Smooth muscle cell (in vitro differentiated cells): Measurements from ENCODE around the gene RPS6KA6. TPM values are rescaled to one million over a fixed set of nuclear protein-coding genes. Genes with fewer than 3 reads are reported as not detected.

Source experiments
- DNase-seq: peaks from one replicate; lab custom pipeline; 2025; ENCODE audit not compliant: unreplicated experiment; lab: John Stamatoyannopoulos, UW
- H2AFZ ChIP-seq: fragments of 200-600 bp; sonication (generic); 2 replicates; pipeline ENCODE4 v1.6.0; 2016; ENCODE audit warnings: antibody characterized with exemption, low read depth, mild to moderate bottlenecking
- H3F3A ChIP-seq: fragments of 200-600 bp; sonication (generic); 2 replicates; pipeline ENCODE4 v1.6.0; 2017; ENCODE audit warnings: antibody characterized with exemption, low read depth
- H3K27ac ChIP-seq: fragments of 200-600 bp; sonication (generic); 2 replicates; pipeline ENCODE4 v1.5.1; 2016; ENCODE audit warnings: low read depth, mild to moderate bottlenecking
- H3K27me3 ChIP-seq: fragments of 200-600 bp; sonication (generic); 2 replicates; pipeline ENCODE4 v1.6.1; 2016; ENCODE audit warnings: low read depth, mild to moderate bottlenecking
- H3K36me3 ChIP-seq: fragments of 200-600 bp; sonication (generic); 2 replicates; pipeline ENCODE4 v1.5.1; 2016; ENCODE audit warnings: low read depth
- H3K4me1 ChIP-seq: fragments of 200-600 bp; sonication (generic); 2 replicates; pipeline ENCODE4 v1.5.1; 2016; ENCODE audit warnings: low read depth
- H3K4me2 ChIP-seq: fragments of 200-600 bp; sonication (generic); 2 replicates; pipeline ENCODE4 v1.6.0; 2016; ENCODE audit warnings: mild to moderate bottlenecking
- H3K4me3 ChIP-seq: fragments of 200-600 bp; sonication (generic); 2 replicates; pipeline ENCODE4 v1.5.1; 2016; ENCODE audit warnings: mild to moderate bottlenecking
- H3K79me2 ChIP-seq: fragments of 200-600 bp; sonication (generic); 2 replicates; pipeline ENCODE4 v1.6.0; 2016; ENCODE audit warnings: low read depth, mild to moderate bottlenecking
- H3K9ac ChIP-seq: fragments of 200-600 bp; sonication (generic); 2 replicates; pipeline ENCODE4 v1.6.0; 2016; ENCODE audit warnings: low read depth
- H3K9me3 ChIP-seq: fragments of 200-600 bp; sonication (generic); replicated peaks from 2 replicates; pipeline ENCODE4 v1.5.1; 2016; ENCODE audit warnings: low read depth
- H4K20me1 ChIP-seq: fragments of 200-600 bp; sonication (generic); 2 replicates; pipeline ENCODE4 v1.6.0; 2016; ENCODE audit warnings: low read depth
- WGBS: methylation state at CpG from one replicate; pipeline ENCODE4 v1.1.7; 2016; ENCODE audit warnings: low lambda C conversion rate; 5-methylcytosine and 5-hydroxymethylcytosine counted together
- polyA plus RNA-seq: library from polyadenylated mRNA; unstranded; fragments of >200 nt; fragmentation: Nextera tagmentation; extraction: Ambion mirVana; gene quantifications from 2 replicates; pipeline ENCODE4 v1.2.1, GENCODE V29; 2016
- total RNA-seq: library from RNA; depleted of rRNA; stranded (reverse); fragments of >200 nt; gene quantifications from 2 replicates; pipeline ENCODE4 v1.2.3, GENCODE V29; 2014
- TF ChIP-seq, protein P1 (sequence below): fragments of 200-600 bp; sonication (generic); IDR thresholded peaks from 2 replicates; pipeline ENCODE4 v1.5.1; 2017; ENCODE audit warnings: borderline replicate concordance, mild to moderate bottlenecking, antibody characterized with exemption; ENCODE audit not compliant: insufficient read depth, poor library complexity, severe bottlenecking

The RPS6KA6 gene
- total and polyA plus RNA-seq, 2 experiments from 2014 or later = 0.98 to 4.4 TPM

- 73% methylated on average over 2 of the region's 2 CpGs for WGBS
Observed at GRCh38 chrX:84221181-84221580, 33.2 kb upstream of the RPS6KA6 start.

GRCh38 chrX:84219551-84219950 is 31.6 kb upstream of the RPS6KA6 start:
- H3K4me1 ChIP-seq = no peaks in the 10 kb centered on the region
- no peaks in the 10 kb centered on the region for H3K79me2 ChIP-seq
- no peaks in the 10 kb centered on the region for H4K20me1 ChIP-seq
- no peak overlapping the region for H3K4me2 ChIP-seq
- H3K27ac ChIP-seq = no peak overlapping the region
- no peaks in the 10 kb centered on the region for H3K36me3 ChIP-seq
- DNase-seq = no peak
- no peak overlapping the region for H3K4me3 ChIP-seq
- WGBS = 60% methylated on average over 1 of the region's 1 CpG
- TF ChIP-seq, protein P1, sequence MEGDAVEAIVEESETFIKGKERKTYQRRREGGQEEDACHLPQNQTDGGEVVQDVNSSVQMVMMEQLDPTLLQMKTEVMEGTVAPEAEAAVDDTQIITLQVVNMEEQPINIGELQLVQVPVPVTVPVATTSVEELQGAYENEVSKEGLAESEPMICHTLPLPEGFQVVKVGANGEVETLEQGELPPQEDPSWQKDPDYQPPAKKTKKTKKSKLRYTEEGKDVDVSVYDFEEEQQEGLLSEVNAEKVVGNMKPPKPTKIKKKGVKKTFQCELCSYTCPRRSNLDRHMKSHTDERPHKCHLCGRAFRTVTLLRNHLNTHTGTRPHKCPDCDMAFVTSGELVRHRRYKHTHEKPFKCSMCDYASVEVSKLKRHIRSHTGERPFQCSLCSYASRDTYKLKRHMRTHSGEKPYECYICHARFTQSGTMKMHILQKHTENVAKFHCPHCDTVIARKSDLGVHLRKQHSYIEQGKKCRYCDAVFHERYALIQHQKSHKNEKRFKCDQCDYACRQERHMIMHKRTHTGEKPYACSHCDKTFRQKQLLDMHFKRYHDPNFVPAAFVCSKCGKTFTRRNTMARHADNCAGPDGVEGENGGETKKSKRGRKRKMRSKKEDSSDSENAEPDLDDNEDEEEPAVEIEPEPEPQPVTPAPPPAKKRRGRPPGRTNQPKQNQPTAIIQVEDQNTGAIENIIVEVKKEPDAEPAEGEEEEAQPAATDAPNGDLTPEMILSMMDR = no peak
- no peaks in the 10 kb centered on the region for H3K27me3 ChIP-seq
- no peak overlapping the region for H2AFZ ChIP-seq
- no peaks in the 10 kb centered on the region for H3F3A ChIP-seq
- H3K9me3 ChIP-seq = no peaks in the 10 kb centered on the region
- no peak overlapping the region for H3K9ac ChIP-seq

More at GRCh38 chrX:84221181-84221580, 33.2 kb upstream of the RPS6KA6 start:
- Histone ChIP-seq H3F3A (no peaks in the 10 kb centered on the region), H3K79me2 (no peaks in the 10 kb centered on the region), H4K20me1 (no peaks in the 10 kb centered on the region), H2AFZ (no peak overlapping the region), H3K27me3 (no peaks in the 10 kb centered on the region), H3K36me3 (no peaks in the 10 kb centered on the region), H3K4me2 (no peak overlapping the region), H3K9ac (no peak overlapping the region), H3K9me3 (no peaks in the 10 kb centered on the region), H3K4me1 (no peaks in the 10 kb centered on the region), H3K27ac (no peak overlapping the region), H3K4me3 (no peak overlapping the region)
- no peak for DNase-seq
- TF ChIP-seq, protein P1 = no peak

GRCh38 chrX:84218726-84219125 is 30.7 kb upstream of the RPS6KA6 start:
- Histone ChIP-seq H3K36me3 (no peaks in the 10 kb centered on the region), H4K20me1 (no peaks in the 10 kb centered on the region), H3K4me1 (no peaks in the 10 kb centered on the region), H3K9ac (no peak overlapping the region), H3K4me2 (no peak overlapping the region), H3K27me3 (no peaks in the 10 kb centered on the region), H3K4me3 (no peak overlapping the region), H3F3A (no peaks in the 10 kb centered on the region), H2AFZ (no peak overlapping the region), H3K9me3 (no peaks in the 10 kb centered on the region), H3K79me2 (no peaks in the 10 kb centered on the region), H3K27ac (no peak overlapping the region)
- WGBS = 81% methylated on average over 1 of the region's 1 CpG
- DNase-seq = no peak
- TF ChIP-seq, protein P1 = no peak

- WGBS = 55% methylated on average over 2 of the region's 2 CpGs
- Histone ChIP-seq H3K79me2 (no peaks in the 10 kb centered on the region), H3K27me3 (no peaks in the 10 kb centered on the region), H3K9me3 (no peaks in the 10 kb centered on the region), H3K4me3 (no peak overlapping the region), H4K20me1 (no peaks in the 10 kb centered on the region), H3K4me1 (no peaks in the 10 kb centered on the region), H3K4me2 (no peak overlapping the region), H3K9ac (no peak overlapping the region), H3K36me3 (no peaks in the 10 kb centered on the region), H2AFZ (no peak overlapping the region), H3F3A (no peaks in the 10 kb centered on the region), H3K27ac (no peak overlapping the region)
- TF ChIP-seq, protein P1 = no peak
- DNase-seq = no peak
Observed at GRCh38 chrX:84216881-84217280, 28.9 kb upstream of the RPS6KA6 start.
